Fibroblast of the aortic adventitia (primary cell): ENCODE data around the gene WFIKKN1. TPM values are rescaled to one million over a fixed set of nuclear protein-coding genes. Genes with fewer than 3 reads are reported as not detected.

Source experiments
- DNase-seq: peaks from one replicate; pipeline ENCODE4 v3.0.0-alpha.2; 2010; ENCODE audit warnings: low read depth
- H3K4me3 ChIP-seq: 2 replicates; pipeline ENCODE4 v1.5.1; 2011; ENCODE audit warnings: low read depth, mild to moderate bottlenecking, control low read depth, low read length, moderate library complexity
- total RNA-seq: library from RNA; depleted of rRNA; stranded (reverse); fragments of >200 nt; gene quantifications from 2 replicates; pipeline ENCODE4 v1.2.3, GENCODE V29; 2012; ENCODE audit warnings: low replicate concordance
- TF ChIP-seq, protein P1 (sequence below): IDR thresholded peaks from 2 replicates; pipeline ENCODE4 v1.5.1; 2011; ENCODE audit warnings: mild to moderate bottlenecking, low read length, control low read depth, inconsistent platforms; ENCODE audit not compliant: insufficient read depth

WFIKKN1 gene
- total RNA-seq, 1 donor: 0.18 TPM

DNA sequence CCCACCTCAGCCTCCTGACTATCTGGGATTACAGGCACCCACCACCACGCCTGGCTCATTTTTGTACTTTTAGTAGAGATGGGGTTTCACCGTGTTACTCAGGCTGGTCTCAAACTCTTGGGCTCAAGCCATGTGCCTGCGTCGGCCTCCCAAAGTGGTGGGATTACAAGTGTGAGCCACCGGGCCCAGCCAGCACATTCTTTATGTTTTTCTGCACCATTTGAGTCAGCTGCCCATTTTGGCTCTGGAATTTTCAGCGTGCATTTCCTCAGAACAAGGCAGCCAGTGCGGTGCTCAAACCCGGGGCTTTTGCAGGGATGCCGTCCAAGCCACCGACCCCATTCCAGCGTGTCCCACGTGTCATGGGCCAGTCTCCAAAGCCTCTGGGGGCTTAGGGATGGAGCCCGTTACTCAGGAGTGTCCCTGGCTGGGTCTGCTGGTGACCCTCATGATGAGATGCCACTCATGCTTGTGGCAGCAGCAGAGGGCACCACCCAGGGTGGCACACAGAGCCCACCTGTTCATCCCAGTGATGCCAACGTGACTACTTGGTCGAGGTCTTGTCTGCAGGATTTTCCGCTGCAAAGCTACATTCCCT lies 44.6 kb upstream of the WFIKKN1 start:
- DNase-seq: peak; percentile 55
- no peak overlapping the region for H3K4me3 ChIP-seq
- TF ChIP-seq, protein P1, sequence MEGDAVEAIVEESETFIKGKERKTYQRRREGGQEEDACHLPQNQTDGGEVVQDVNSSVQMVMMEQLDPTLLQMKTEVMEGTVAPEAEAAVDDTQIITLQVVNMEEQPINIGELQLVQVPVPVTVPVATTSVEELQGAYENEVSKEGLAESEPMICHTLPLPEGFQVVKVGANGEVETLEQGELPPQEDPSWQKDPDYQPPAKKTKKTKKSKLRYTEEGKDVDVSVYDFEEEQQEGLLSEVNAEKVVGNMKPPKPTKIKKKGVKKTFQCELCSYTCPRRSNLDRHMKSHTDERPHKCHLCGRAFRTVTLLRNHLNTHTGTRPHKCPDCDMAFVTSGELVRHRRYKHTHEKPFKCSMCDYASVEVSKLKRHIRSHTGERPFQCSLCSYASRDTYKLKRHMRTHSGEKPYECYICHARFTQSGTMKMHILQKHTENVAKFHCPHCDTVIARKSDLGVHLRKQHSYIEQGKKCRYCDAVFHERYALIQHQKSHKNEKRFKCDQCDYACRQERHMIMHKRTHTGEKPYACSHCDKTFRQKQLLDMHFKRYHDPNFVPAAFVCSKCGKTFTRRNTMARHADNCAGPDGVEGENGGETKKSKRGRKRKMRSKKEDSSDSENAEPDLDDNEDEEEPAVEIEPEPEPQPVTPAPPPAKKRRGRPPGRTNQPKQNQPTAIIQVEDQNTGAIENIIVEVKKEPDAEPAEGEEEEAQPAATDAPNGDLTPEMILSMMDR: no peak

- H3K4me3 ChIP-seq: no peak overlapping the region
- peak; percentile 13 for DNase-seq
- TF ChIP-seq, protein P1: no peak
Observed at GRCh38 chr16:586645-587590, 43.9 kb upstream of the WFIKKN1 start.

GRCh38 chr16:588639-588888 lies 42.2 kb upstream of the WFIKKN1 start:
- TF ChIP-seq, protein P1: no peak
- DNase-seq: peak; percentile 62
- H3K4me3 ChIP-seq: peak overlapping the region; percentile 84

DNA sequence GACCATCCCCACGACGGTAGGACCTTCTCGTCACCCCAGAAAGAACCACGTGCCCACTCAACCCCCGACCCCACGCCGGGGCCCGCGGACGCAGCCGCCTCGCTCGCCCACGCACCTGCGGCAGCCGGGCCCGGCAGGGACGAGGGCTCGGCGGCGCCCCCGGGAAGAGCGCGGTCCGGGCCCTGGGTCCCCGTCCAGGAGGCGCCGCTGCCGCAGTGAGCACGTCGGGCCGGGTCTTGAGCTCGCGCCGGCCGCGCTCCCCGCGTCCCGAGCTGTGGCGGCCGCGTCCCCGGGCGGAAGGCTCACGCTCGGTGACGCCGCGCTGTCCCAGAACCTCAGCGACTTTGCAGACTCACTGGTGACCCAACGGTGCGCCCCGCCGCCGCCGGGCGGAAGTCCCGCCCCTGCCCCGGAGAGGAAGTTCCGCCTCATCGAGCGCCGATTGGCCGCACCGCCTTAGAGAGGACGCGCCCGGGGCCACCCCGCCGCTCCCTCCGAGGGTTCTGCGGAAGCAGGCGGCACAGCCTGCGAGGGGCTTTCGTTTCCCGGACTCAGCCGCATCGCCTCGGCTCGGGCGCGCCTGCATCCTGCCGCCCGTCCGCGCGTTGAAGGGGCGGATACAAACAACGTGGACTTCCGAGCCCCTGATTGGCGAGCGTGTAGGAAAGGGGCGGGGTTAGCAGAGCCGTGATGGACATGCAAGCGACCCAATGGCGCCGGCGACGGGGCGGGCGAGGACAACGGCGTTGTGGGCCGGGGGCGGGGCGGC lies 41.7 kb upstream of the WFIKKN1 start:
- peak overlapping the region; percentile 84 for H3K4me3 ChIP-seq
- DNase-seq: peak; percentile 95
- TF ChIP-seq, protein P1: no peak

GRCh38 chr16:589658-590187 lies 41.1 kb upstream of the WFIKKN1 start, which contains the start of gene RAB40C:
TSS of gene RAB40C (plus strand) at chr16:590066. CDS start at chr16:590292, 226 bp downstream.
- TF ChIP-seq, protein P1: no peak
- DNase-seq: peak; percentile 98
- peak within 1 kb of the TSS; percentile 91 for H3K4me3 ChIP-seq

DNA sequence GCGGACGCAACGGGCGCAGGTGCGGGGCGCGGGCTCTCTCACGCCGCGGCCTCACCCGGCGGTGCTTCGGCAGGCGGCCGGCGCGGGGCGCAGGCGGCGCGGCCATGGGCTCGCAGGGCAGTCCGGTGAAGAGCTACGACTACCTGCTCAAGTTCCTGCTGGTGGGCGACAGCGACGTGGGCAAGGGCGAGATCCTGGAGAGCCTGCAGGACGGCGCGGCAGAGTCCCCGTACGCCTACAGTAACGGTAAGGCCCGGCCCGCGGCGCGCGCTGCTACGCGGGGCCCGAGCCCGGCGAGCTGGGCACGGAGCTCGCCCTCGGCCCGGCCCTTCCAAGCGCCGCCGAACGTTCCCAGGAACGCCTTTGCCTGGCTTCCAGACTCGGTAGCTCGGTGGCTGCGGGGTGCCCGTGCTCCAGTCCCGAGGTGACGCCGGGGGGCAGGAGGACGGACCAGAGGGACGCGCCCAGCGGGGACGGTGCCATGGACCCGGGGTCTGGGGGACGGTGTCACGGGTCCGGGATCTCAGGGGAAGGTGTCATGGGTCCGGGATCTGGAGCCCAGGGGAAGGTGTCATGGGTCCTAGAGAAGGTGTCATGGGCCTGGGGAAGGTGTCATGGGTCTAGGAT lies 40.5 kb upstream of the WFIKKN1 start:
- peak overlapping the region; percentile 91 for H3K4me3 ChIP-seq
- TF ChIP-seq, protein P1: no peak
- peak; percentile 35 for DNase-seq
